GM19468 (cell line): ENCODE data around the gene DAND5.

ENCODE experiments used
- ATAC-seq: cut with Tn5 transposase; IDR thresholded peaks from one replicate; pipeline ENCODE4 v1.9.1; 2021; ENCODE audit warnings: mild to moderate bottlenecking, moderate library complexity, moderate number of reproducible peaks; ENCODE audit not compliant: unreplicated experiment; ENCODE audit errors: extremely low read depth

The DAND5 gene

DNA sequence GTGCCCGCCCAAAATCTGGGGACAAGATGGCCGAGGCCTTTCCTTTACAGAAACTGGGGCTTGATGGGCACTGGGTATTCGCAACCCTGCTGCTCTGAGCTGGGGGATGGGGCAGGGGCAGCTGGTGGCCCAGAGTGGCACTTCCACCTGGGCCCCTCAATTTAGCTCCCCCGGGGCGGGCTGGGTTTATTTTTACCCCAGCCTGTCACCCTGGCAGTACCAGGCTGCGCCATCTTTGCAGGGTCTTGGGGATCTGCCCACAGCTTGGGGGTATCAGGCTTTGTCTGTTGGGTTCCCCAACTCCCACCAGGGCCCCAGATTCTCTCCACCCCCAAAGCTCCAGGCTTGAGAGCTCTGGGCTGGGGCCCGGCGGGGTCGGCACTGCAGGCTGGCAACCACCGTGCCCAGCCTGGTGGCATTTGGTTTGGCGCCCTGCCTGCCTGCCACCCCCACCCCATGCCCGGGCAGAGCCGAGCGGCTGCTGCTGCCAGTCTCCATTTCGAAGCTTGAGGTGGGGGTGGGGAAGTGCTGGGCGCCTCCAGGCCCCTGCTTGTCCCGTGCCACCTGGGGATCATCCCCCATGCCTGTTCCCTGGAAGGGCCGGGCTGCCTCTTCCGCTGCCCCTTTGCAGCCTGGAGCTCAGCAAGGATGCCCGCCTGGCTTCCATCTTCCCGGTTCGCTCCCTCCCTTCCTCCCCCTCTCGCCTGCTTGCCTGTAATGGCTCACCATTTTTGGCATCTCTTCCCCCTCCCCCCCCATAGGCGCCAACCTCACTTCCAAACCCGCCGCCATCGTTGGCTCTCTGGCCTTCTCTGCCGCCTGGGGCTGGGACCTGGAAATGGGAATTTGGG lies 37.3 kb downstream of the DAND5 start:
- no peak for ATAC-seq

- no peak for ATAC-seq
These were observed 38.1 kb downstream of the DAND5 start for GRCh38 chr19:13007292-13008045.

DNA sequence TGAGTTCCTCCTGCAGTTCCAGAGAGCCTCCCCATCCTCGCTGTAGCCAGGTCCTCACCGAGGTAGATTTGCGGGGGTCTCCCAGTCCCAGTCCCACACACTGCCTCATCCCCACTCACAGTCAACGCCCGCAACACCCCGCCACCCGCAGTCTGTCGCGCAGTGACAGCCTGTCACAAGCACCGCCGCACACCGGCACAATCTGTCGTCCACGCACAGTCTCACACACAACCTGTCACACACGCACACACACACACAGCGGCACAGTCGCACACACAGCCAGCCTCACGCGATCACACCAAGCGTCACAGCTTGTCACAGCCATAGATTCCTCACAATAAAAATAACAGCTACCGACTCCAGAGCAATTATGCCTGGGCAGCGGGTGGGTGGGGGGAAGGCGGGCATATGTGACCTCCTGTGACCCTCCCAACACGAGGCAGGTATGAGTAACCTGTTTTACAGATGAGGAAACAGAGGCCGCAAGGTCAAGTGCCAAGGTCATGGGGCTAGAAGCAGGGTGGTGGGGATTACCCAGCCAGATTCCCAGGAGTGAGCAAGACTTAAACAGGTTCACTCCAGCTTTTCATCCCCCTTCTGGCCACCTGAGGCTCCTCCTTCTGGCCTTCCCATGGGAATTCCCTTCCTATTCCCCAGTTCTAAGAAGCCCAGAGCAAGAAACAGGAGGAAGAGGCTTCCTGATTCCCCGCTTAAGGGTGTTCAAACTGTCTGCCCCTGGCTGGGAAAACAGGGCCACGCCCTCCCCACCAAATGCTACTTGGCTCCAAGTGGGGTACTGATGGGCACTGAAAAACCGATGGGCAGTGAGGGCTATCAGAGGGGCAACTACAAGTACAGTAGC lies 39.8 kb downstream of the DAND5 start:
- ATAC-seq: no peak

DNA sequence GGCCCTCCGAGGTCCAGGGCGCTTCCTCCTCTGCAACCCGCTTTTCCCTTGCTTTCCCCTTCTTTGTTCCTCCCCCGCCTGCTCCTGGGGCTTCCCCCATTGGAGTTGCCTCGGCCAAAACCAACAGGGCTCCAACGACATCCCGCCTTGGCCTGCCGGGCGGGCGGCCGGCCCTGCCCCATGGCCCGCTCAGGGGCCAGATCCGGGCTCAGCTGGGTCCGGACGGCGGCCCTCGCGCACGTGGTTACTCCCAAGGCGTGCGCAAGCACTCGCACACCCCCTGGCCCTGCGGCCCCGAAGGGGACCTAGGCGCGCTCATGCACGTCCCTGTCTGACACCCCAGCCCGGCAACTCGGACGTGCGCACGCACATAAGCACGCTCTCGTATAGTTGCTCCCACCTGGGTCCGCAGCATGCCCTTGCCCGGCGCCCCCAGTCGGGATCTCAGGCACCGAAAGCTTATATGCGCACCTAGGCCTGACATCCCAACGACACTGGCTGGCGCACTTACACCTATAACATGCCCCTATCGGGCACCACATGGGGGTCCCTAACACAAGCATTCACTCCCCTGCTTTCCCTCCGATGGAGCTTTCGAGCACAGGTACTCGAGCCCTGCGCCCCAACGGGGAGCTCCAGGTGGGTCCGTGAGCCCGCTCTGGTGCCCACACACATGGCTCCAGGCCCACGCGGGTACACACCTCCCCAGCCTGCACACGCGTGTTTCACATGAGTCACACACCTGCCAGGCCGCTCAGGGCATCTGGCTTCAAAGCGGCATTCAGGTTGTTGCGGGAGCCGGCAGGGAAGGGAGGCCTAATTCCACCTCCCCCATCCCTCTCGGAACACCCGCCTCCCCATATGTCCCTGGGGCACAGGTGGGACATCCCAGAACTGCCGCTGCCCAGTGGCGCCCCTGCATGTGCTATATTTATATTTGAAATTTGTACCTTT lies 40.9 kb downstream of the DAND5 start:
- ATAC-seq: no peak

- no peak for ATAC-seq
These were observed 41.7 kb downstream of the DAND5 start for GRCh38 chr19:13010992-13011652.

GRCh38 chr19:13011653-13012389 lies 42.4 kb downstream of the DAND5 start:
- no peak for ATAC-seq

GRCh38 chr19:13012390-13012689 lies 43.0 kb downstream of the DAND5 start:
- no peak for ATAC-seq

GRCh38 chr19:13012690-13013608 lies 43.6 kb downstream of the DAND5 start:
- no peak for ATAC-seq

DNA sequence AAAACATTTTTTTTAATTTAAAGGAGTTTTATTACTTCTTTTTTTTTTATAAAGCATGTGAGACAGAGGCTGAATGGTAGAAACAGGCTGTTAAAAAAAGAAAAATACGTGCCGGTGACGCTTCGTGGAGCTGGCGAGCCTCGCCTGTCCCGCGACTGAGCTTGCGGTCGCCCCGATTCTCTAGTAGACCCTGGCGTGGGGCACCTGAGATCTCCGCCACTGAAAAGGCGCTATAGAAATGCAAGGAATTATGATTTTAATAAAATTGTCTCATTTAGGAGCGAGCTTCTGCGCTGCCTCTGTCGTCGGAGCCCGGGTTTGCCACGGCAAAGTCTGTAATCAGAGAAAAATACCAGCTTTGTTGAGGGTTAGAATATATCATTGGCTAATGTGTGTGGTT lies 44.3 kb downstream of the DAND5 start:
- ATAC-seq: no peak

- ATAC-seq: no peak
These were observed 44.9 kb downstream of the DAND5 start for GRCh38 chr19:13014101-13014920.

- no peak for ATAC-seq
These were observed 45.5 kb downstream of the DAND5 start for GRCh38 chr19:13014921-13015280.

- ATAC-seq: no peak
These were observed 46.2 kb downstream of the DAND5 start for GRCh38 chr19:13015361-13016223.

DNA sequence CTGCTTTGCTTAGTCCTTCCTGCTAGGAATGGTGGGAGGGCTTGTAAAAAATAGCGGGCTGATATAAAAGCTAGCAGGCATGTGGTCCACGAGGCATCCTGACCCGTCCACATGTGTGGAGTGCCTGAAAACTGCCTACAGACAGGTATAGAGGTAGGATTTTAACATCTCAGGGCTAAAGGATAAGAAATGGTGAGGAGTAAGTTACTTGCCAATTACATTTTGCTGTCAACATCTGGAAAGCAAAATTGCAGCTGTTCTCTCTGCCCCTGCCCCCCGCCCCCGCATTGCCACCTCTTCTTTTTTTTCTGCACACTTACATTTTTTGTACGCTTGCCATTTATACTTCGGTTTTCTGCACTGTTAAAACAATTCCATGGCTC lies 46.9 kb downstream of the DAND5 start:
- no peak for ATAC-seq

DNA sequence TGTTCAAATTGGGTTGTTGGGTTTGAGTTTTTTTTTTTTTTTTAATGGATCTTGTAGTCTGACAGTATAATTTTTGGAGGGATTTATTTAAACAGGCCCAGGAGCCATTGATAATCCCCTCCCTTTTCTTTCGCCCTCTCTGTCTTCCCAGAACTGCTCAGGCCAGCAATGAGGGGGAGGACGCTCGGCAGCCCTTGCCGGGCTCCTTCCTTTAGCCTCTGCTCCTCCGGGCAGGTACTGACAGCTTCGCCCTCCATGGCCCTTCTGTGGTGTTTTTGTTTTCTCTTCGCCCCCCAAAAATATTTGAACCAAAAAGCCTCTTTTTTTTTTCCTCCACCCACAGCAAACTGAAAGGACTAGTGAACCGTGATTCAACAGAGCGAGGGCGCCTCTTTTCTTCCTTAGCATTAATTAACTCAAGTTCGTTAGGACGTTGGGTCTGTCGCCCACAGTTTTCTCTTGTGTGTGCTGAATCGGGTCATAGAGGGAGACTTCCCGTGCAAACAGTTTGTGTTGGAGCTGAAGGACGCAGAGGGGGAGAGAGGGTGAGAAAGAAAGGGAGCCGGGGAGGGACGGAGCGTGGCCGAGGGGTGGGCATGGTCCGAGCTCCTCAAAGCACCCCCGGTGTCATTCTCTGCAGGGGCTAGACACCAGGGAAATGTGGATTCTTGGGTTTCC lies 47.4 kb downstream of the DAND5 start:
- ATAC-seq: no peak

GRCh38 chr19:13017306-13018034 lies 48.1 kb downstream of the DAND5 start:
- no peak for ATAC-seq
